Heart left ventricle (tissue), 16 donors: ENCODE results near the gene SMCO2. TPM values are rescaled to one million over a fixed set of nuclear protein-coding genes. Genes with fewer than 3 reads are reported as not detected.

Experiments used
- ATAC-seq, 4 donors: fragments of 200-7000 bp; cut with Tn5 transposase; one replicate each; pipeline ENCODE4 v1.9.1; 2020 to 2022; ENCODE audit warnings: moderate library complexity in 4 of 4, mild to moderate bottlenecking in 3 of 4, moderate number of reproducible peaks in 1 of 4
- DNase-seq, 5 donors: peaks; one replicate each; pipeline ENCODE4 v3.0.0-alpha.2; 2020
- H3K27ac ChIP-seq, 12 donors: fragments of 200-600 bp; sonication (generic) in 4 of 12; one replicate each; pipeline versions ENCODE4 v1.5.0 to v1.8.0; 2016 to 2022; ENCODE audit warnings: mild to moderate bottlenecking in 2 of 12
- H3K27me3 ChIP-seq, 9 donors: fragments of 200-600 bp; sonication (generic) in 2 of 9; one replicate each; pipeline versions ENCODE4 v1.5.1 to v1.8.0; 2016 to 2022; ENCODE audit warnings: mild to moderate bottlenecking in 3 of 9
- H3K36me3 ChIP-seq, 9 donors: fragments of 200-600 bp; sonication (generic) in 2 of 9; one replicate each; pipeline versions ENCODE4 v1.5.0 to v1.8.0; 2018 to 2022; ENCODE audit warnings: mild to moderate bottlenecking in 2 of 9
- H3K4me1 ChIP-seq, 12 donors: fragments of 200-600 bp; sonication (generic) in 4 of 12; one replicate each; pipeline versions ENCODE4 v1.5.0 to v1.8.0; 2016 to 2022; ENCODE audit warnings: mild to moderate bottlenecking in 3 of 12
- H3K4me3 ChIP-seq, 12 donors: fragments of 200-600 bp; sonication (generic) in 4 of 12; one replicate each; pipeline versions ENCODE4 v1.5.0 to v1.8.0; 2017 to 2022; ENCODE audit warnings: mild to moderate bottlenecking in 9 of 12, moderate library complexity in 4 of 12
- H3K9me3 ChIP-seq, 12 donors: fragments of 200-600 bp; sonication (generic) in 4 of 12; one replicate each; pipeline versions ENCODE4 v1.5.0 to v1.8.0; 2016 to 2022; ENCODE audit warnings: mild to moderate bottlenecking in 1 of 12
- POLR2A ChIP-seq, 2 donors: fragments of 450-650 bp; IDR thresholded peaks; one replicate each; pipeline ENCODE4 v1.6.1; 2017; ENCODE audit warnings: antibody characterized with exemption in 2 of 2, mild to moderate bottlenecking in 2 of 2, moderate library complexity in 2 of 2
- WGBS, 4 donors: extraction: QIAGEN DNeasy Blood & Tissue Kit in 2 of 4; methylation state at CpG; one replicate each; pipeline versions ENCODE4 v1.1.5 to v1.1.7; 2013 to 2018; 5-methylcytosine and 5-hydroxymethylcytosine counted together
- intact Hi-C, 10 donors: fragments of 100-400 bp; cut with DNase I; formaldehyde crosslinking; loops; one replicate each; pipeline versions ENCODE4 v1.11.1 to v1.14.2; 2022
- polyA plus RNA-seq, 2 donors: library from polyadenylated mRNA; stranded (reverse); fragments of 200-250 nt; gene quantifications; one replicate each; pipeline ENCODE4 v1.2.3, GENCODE V29; 2013
- total RNA-seq, 9 donors: library from RNA; depleted of rRNA in 2 of 9; stranded (reverse); fragments of >200 nt in 2 of 9; fragmentation: NEBNext Ultra II Directional in 3 of 9; extraction: Animal tissue kit (Norgen Biotek cat#: 25700) in 3 of 9; gene quantifications; one replicate each; pipeline versions ENCODE4 v1.1.0 to v1.2.4, GENCODE V29; 2016 to 2023
- TF ChIP-seq, protein P1 (sequence below), 12 donors: fragments of 200-600 bp; sonication (generic) in 4 of 12; IDR thresholded peaks; one replicate each; pipeline versions ENCODE4 v1.5.0 to v1.8.0; 2018 to 2022; ENCODE audit warnings: antibody characterized with exemption in 12 of 12, mild to moderate bottlenecking in 5 of 12
- donor health status: ischemic (EF 13 %, LVEDD 7.1; RV severe dilation, severe dysfunction).
- donor health status: healthy with polysubstance abuse.
- donor health status: DM: no; HTN: yes; CAD: no.
- donor health status: DM: no; HTN: no; CAD: no.
- donor health status: ischemic (EF 25% LVEDD 6.9; RV normal size, moderate dysfunction).
- donor health status: ischemic (EF 25% LVEDD 5.7; RV mildly dilated, moderate dysfunction).
- donor health status: healthy.
- donor health status: DM: yes; HTN: yes; CAD: no.
- donor health status: ischemic (EF 35%, LVEDD 5.7; RV mildly dilated, moderate dysfunction).
- donor health status: nonischemic (EF 11% LVEDD 7.7; RV severe dilation, severe dysfunction).
- donor health status: DM: yes; HTN: yes; CAD: no.
- donor health status: PGD.
- donor health status: ischemic (EF 29% LVEDD 5.4; RV normal size, mild dysfunction).
- donor health status: nonischemic (EF 23%, LVEDD 6.1; RV moderate dilation, normal function).

The SMCO2 gene
- total and polyA plus RNA-seq, 11 donors = 0.54 to 1.2 (median 0.58) TPM; not detected in 8

DNA sequence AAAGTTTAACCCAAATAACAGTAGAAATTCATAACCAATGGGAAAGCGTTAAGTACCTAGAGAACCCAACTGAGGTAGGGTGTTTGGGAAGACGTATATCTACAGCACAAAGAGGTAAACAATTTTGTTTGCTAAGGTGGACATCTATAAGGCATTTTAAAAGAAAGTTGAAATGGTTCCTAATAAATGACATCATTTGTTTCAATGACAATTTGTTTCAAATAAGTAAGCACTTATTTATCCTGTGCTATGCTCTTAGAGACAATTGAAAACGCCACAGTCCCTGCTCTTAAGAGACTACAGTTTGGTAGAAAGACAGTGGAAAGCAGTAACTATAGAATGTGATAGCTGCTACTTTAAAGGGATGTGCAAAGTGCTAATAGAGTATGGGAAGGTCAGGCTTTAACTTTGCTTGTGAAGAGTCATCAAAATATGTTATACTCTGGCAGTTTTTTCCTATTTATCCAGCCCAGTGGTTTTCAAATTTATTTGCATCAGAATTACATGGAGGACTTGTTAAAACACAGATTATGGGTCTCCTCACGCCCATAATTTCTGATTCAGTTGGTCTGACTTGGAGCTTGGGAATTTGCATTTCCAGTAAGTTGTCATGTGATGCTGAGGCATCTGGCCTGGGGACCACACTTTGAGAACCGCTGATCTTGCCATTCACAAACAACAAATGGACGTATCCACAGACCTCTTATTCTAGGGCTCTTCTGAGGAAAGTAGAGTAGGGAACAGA lies 19.6 kb upstream of the SMCO2 start:
- intact Hi-C loops = loop anchor here in 3 of 10 donors (5.0 kb wide), 2 partner anchors 85 to 225 kb away; no protein-coding TSS in a partner anchor

DNA sequence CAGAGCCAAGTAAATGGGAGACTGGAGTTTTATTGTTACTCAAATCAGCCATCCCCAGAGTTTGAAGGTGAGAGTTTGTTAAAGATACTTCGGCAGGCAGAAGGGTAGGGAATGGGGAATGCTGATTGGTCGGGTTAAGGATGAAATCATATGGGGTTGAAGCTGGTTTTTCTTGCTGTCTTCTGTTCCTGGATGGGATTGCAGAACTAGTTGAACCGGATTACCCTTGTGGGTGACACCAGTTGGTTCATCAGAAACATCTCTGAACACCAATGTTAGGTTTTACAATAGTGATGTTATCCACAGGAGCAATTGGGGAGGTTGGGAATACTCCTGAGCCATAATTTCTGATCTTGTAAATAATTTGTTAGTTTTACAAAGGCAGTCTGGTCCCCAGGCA lies 18.7 kb upstream of the SMCO2 start:
- intact Hi-C loops = loop anchor here in 3 of 10 donors (5.0 kb wide), 2 partner anchors 84 to 224 kb away; no protein-coding TSS in a partner anchor

More for the DNA sequence above, 19.6 kb upstream of the SMCO2 start:
- Histone ChIP-seq H3K4me3 (no peak overlapping the region), H3K36me3 (no peaks in the 10 kb centered on the region), H3K9me3 (peaks cover 0 to 7% (median 0%) of the 10 kb centered on the region in 12 donors), H3K27ac (no peak overlapping the region), H3K27me3 (no peaks in the 10 kb centered on the region), H3K4me1 (peaks cover 0 to 14% (median 0%) of the 10 kb centered on the region in 12 donors)
- WGBS, 4 donors = 92 to 97% (median 95%) methylated on average over 6 of the region's 6 CpGs
- no peak for DNase-seq
- TF ChIP-seq, protein P1, sequence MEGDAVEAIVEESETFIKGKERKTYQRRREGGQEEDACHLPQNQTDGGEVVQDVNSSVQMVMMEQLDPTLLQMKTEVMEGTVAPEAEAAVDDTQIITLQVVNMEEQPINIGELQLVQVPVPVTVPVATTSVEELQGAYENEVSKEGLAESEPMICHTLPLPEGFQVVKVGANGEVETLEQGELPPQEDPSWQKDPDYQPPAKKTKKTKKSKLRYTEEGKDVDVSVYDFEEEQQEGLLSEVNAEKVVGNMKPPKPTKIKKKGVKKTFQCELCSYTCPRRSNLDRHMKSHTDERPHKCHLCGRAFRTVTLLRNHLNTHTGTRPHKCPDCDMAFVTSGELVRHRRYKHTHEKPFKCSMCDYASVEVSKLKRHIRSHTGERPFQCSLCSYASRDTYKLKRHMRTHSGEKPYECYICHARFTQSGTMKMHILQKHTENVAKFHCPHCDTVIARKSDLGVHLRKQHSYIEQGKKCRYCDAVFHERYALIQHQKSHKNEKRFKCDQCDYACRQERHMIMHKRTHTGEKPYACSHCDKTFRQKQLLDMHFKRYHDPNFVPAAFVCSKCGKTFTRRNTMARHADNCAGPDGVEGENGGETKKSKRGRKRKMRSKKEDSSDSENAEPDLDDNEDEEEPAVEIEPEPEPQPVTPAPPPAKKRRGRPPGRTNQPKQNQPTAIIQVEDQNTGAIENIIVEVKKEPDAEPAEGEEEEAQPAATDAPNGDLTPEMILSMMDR (IDR thresholded peaks at IDR 0.05) = no peak
- no peak for TF ChIP-seq POLR2A (IDR thresholded peaks at IDR 0.05)
- no peak for ATAC-seq

DNA sequence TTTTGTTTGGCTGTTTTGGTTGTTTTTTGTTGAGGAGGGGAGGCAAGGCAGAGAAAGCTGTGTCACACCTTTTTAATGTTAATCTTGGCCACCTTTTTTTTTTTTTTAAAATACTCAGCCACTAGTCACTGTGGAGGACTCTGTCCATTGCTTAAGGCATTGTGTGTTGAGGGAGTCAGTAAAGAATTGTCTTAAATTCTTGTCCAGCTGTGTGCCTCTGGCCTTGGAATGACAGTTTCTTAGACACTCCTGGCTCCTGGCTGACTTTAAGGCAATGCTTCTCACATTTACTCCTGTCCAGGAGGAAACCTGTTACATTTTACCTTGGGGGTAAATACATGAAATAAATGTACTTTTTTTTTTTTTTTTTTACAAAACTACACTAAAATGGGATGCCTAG lies 18.1 kb upstream of the SMCO2 start:
- peaks cover 0 to 8% (median 0%) of the 10 kb centered on the region in 12 donors for H3K9me3 ChIP-seq
- H3K27ac ChIP-seq = no peak overlapping the region
- no peak for ATAC-seq
- no peak overlapping the region for H3K4me3 ChIP-seq
- no peaks in the 10 kb centered on the region for H3K27me3 ChIP-seq
- intact Hi-C loops = loop anchor here in 3 of 10 donors (5.0 kb wide), 2 partner anchors 84 to 224 kb away; no protein-coding TSS in a partner anchor
- no peak for DNase-seq
- no peaks in the 10 kb centered on the region for H3K36me3 ChIP-seq
- TF ChIP-seq POLR2A (IDR thresholded peaks at IDR 0.05) = no peak
- TF ChIP-seq, protein P1 (IDR thresholded peaks at IDR 0.05) = no peak
- H3K4me1 ChIP-seq = peaks cover 0 to 18% (median 2%) of the 10 kb centered on the region in 12 donors

More for the DNA sequence above, 18.7 kb upstream of the SMCO2 start:
- H3K27ac ChIP-seq = no peak overlapping the region
- no peaks in the 10 kb centered on the region for H3K27me3 ChIP-seq
- H3K9me3 ChIP-seq = peaks cover 0 to 8% (median 0%) of the 10 kb centered on the region in 12 donors
- H3K4me3 ChIP-seq = no peak overlapping the region
- no peak for ATAC-seq
- WGBS, 4 donors = 86 to 97% (median 91%) methylated on average over 3 of the region's 3 CpGs
- H3K4me1 ChIP-seq = peaks cover 0 to 16% (median under 1%) of the 10 kb centered on the region in 12 donors
- no peak for DNase-seq
- no peaks in the 10 kb centered on the region for H3K36me3 ChIP-seq
- TF ChIP-seq, protein P1 (IDR thresholded peaks at IDR 0.05) = no peak
- no peak for TF ChIP-seq POLR2A (IDR thresholded peaks at IDR 0.05)

DNA sequence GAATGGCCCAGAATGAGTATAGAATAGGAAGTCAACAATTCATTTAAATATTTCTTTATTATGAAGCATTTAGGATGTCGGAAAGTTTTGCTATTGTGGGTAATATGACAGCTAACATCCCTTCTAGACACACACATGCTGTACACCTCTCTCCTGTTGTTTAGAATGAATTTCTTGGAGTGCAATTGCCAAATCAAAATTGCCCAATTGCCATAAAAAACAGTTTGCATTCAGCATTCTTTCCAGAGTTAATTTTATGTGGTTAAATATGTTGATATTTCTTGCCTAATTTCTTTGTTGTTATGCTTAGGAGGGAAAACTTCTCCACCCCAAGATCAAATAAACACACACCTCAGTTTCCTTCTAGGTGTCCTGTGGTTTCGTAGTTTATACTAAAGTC lies 16.9 kb upstream of the SMCO2 start:
- DNase-seq (no peak), ATAC-seq (no peak)
- TF ChIP-seq, protein P1 (IDR thresholded peaks at IDR 0.05) = no peak
- TF ChIP-seq POLR2A (IDR thresholded peaks at IDR 0.05) = no peak
- Histone ChIP-seq H3K27me3 (no peaks in the 10 kb centered on the region), H3K27ac (no peak overlapping the region), H3K36me3 (no peaks in the 10 kb centered on the region), H3K4me3 (no peak overlapping the region), H3K9me3 (peaks cover 0 to 8% (median 0%) of the 10 kb centered on the region in 12 donors), H3K4me1 (peaks cover 0 to 15% (median 2%) of the 10 kb centered on the region in 12 donors)
- intact Hi-C loops = loop anchor here in 6 of 10 donors (5.0 to 10.0 kb wide), 6 partner anchors 83 to 223 kb away; partner anchors contain the start of gene PPFIBP1 (in 3 of the 6)
- 93 to 96% (median 95%) methylated on average over 2 of the region's 2 CpGs for WGBS, 4 donors
